Fibroblast of skin of right biceps (primary cell): ENCODE data around the gene FMN2.
A peak's percentile ranks its signal among the peaks of the same experiment; 100 is the strongest.

Experiments used
- DNase-seq: peaks from one replicate; pipeline ENCODE4 v3.0.0-alpha.2; 2013

The FMN2 gene

GRCh38 chr1:240457203-240457602 lies 365.5 kb downstream of the FMN2 start:
- DNase-seq, result no peak

GRCh38 chr1:240462277-240462676 lies 370.6 kb downstream of the FMN2 start:
- no peak for DNase-seq

- peak; percentile 84 for DNase-seq
These were observed 371.2 kb downstream of the FMN2 start for GRCh38 chr1:240462766-240463395.

- peak; percentile 80 for DNase-seq
These were observed 372.4 kb downstream of the FMN2 start for GRCh38 chr1:240464099-240464498.

DNA sequence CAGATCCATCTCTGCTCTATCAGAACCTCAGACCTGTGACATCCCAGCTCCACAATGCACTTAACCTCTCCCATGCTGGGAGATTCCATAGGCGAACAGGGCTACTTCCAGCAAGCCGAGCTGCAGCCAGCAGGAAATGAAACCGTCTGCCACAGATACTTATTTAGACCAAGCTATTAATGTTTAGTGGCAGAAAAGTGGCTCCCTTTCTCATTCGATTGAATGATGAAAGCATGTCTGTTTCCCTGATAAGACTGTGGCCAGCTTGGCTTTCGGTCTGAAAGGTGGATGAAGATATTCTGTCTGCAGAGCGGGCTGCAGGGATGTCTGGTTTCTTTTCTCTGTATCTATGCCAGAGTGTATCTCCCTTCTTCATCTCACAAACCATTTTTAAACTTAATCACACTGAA lies 373.9 kb downstream of the FMN2 start:
- DNase-seq, result peak; percentile 54

DNA sequence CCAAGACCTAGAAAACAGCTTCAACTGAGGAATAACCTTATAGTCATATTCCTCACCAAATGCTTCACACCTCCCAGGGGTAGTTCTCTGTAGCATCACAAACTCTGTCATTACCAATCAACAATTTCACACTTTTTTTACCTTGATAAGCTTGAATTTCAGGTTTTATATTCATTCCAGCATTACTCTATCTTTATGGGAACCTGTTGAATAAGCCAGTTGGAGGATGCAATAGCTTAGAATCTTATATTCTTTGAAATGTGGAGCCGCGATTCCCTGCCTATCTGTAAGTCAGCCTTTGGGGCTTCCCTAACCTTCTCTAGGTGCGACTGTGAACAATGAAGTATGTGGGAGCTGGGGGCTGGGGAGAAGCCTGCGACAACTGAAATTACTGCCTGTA lies 374.8 kb downstream of the FMN2 start:
- no peak for DNase-seq

DNA sequence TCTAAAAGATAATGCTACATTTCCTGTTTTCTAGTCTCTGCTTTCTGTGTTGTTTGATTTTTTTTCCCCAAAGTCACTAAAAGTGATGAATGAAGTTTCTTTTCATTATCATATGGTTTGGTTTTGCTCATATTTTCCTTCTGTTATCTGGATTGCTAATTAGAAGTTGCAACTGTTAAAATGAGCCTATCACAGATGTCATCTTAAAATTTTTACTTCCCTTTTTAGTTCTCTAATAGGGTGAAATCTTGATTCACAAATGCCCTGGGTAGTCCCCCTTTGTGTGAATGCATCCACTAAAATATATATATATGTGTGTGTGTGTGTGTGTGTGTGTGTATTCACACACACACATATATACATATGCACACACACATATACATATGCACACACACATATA lies 376.2 kb downstream of the FMN2 start:
- no peak for DNase-seq

- DNase-seq, result no peak
These were observed 377.0 kb downstream of the FMN2 start for GRCh38 chr1:240468656-240469055.

GRCh38 chr1:240474133-240474614 lies 382.5 kb downstream of the FMN2 start:
- DNase-seq, result no peak

DNA sequence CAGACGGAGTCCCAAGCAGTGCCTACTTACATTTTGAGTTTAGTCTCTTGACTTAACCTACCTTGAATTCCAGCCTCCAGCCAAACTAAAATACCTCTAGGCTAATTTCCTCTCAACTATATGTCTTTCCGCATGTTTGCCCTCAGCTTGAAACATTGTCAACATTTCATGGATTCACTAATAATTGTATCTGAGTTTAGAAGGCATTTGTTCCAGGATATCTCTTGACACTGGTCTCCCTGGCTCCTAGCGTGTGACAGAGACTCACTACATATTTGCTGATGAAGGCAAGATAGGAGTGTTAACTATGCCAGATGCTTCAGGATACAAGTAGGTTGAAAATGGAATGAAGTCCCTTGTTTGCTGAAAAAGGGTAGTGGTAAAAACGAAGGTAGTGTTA lies 384.1 kb downstream of the FMN2 start:
- no peak for DNase-seq

DNA sequence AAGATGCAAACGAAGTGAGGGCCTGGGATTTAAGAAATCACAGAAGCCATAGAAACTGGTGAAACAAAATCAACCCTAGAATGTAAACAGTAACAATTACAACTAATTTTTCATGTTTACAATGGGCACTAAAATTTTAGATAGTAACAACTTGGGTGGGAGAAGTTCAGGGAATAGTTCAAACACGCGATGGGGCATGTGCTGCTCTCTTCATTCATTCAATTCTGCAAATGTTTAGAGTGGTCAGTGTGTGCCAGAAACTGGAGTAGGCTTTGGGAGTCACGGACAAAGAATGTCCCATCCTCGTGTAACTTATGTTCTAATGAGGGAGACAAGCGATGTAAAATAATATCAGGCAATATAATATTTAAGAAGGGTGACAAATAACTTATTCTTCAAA lies 386.9 kb downstream of the FMN2 start:
- no peak for DNase-seq

GRCh38 chr1:240484804-240485443 lies 393.2 kb downstream of the FMN2 start:
- DNase-seq, result no peak

DNA sequence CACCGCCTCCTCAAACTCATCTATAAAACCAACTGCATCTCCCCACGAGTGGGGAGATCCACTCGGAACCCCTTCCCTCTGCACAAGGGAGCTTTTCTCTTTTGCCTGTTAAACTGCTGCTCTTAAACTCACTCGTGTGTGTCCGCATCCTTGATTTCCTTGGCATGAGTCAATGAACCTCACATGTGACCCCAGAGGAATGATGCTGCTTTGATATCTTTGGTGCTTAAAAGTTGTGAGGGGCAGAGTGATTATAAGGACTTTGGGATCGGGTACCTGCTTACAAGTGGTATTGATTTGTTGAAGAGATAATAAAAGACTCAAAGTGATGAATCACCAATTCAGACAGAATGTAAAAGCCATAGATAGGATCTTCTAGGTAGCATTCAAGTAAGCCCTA lies 394.9 kb downstream of the FMN2 start:
- no peak for DNase-seq

DNA sequence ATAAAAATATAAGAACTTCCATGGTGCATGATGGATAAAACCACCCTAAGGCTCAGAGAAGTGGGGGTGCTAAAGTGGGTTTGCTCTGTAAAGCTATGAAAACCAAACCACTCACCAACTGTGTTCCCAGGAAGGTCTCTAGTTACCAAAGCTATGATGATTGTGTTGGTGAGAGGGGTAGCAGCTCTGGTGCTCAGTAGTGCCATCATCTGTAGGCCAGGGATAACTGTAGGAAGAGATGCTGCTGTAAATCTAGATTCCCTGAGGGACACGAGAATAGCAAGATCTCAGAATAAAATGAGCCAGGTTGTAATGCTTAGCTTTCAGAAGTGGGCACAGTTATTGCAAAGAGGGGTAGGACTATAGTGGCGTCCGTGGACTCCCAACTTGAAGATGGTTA lies 395.8 kb downstream of the FMN2 start:
- no peak for DNase-seq

- peak; percentile 79 for DNase-seq
These were observed 399.5 kb downstream of the FMN2 start for GRCh38 chr1:240491156-240491555.

GRCh38 chr1:240491796-240492195 lies 400.1 kb downstream of the FMN2 start:
- DNase-seq, result peak; percentile 28

GRCh38 chr1:240492832-240493440 lies 401.3 kb downstream of the FMN2 start:
- DNase-seq, result no peak

DNA sequence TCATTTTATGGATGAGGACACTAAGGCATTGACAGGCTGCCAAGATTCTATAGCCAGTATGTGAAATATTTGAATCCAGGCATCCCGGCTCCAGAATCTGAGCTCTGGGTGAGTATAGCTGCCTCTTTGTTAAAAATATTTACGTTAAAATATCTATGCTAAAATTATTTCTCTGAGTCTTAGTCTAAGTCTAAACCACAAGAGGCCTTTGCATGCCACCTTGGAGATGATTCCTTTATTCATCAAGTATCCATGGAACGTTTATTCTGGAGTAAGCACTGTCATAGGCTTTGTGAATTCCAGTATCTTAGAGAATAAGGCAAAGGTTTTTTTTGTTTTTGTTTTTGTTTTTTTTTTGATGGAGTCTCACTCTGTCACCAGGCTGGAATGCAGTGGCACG lies 403.9 kb downstream of the FMN2 start:
- DNase-seq, result peak; percentile 82

- DNase-seq, result no peak
These were observed 404.7 kb downstream of the FMN2 start for GRCh38 chr1:240496356-240496755.

- DNase-seq, result peak; percentile 57
These were observed 405.3 kb downstream of the FMN2 start for GRCh38 chr1:240496941-240497340.

DNA sequence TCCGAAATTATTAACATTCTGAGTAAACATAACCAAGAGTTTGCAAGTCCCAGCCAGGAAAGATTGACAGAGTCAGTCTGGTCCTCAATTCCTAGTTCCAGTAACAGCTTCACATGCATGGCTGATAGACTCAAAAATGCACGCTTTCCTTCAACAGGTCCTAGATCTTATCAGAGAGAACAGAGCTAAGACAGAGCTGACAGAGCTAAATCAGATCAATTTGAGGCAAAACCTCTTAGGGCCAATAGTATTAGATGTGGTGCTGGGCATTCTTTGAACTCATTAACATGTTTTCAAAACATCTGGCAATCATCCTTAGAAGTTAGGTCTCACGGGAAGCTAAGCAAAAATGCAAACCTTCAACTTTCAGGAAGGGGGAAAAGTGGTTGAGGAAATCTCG lies 406.2 kb downstream of the FMN2 start:
- no peak for DNase-seq

DNA sequence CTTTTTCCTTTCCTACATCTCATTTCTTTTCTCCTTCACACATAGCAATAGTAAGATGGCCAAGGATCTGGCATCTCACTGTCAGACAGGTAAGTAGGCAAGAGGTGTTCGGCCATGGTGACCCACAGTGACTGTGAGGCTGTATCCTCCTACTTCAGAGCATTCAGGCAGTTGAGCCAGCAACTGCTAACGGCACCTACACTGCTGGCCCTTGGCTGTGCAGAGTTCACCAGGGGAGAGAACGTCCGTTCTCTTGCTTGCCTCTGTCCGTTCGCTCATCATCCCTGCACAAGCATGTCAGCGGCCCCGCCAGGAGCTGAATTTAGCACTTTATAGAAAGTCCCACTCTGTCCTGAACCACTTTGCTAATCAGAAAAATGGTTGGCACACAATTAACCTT lies 406.7 kb downstream of the FMN2 start:
- no peak for DNase-seq

DNA sequence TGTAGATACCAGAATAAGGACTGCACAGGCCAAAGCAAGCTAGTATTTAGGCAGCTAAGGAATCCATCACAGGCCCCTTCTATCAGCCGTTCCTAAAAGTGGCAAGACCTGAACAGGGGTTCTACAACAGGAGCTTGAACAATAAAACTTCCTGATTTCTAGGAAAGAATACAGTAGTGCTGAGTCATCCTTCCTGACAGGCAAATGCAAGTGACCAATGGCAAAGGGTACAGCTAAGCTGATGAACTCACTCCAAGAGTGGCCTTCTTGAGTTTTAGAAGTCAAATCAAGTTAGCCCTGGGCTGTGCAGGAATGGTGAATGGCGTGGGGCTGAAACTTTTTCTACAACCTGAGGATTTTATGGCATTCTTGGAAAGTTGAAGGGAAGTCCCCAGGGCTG lies 407.3 kb downstream of the FMN2 start:
- DNase-seq, result peak; percentile 60

DNA sequence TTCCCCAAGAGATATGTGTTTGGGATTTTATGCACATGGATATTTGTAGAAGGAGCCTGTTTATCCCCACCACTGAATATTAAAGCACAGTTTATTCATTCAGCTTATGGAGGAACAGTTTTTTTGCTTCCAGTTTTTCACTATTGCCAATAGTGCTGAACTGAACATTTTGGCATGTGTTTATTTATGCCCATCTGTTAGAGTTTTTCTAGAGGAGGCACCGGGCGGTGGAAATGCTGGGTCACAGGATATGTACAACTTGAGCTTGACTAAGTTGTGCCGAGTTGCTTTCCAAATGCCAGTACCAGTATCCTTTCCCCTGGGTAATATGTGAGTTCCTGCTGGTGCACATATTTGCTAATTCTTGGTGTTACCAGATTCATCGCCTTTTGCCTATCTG lies 409.0 kb downstream of the FMN2 start:
- no peak for DNase-seq
